Measurements from ENCODE around the gene RAD21L1.

DNA sequence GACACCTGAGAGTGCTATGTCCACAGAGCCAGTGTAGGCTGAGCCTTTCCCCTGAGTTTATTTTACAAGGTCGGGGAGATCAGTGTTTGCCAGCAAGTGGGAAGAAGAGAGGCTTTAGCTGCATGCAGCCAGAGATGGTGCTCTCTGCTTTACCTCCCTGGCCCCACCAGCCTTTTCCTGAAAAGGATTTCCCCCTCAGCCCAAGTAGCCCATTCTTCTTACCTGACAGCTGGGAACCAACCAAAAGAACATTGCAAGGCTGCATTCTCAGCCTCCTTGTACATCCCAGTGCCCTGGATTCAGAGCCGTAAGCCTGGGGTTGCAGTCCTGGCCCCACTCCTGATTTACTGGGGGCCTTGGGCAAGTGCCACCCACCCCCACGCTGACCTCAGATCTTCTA is 57.1 kb downstream of the RAD21L1 start:
- TF ChIP-seq POLR2A (IDR thresholded peaks at IDR 0.05; ENCODE audit: low read depth, low read length) (no peak), POLR2AphosphoS5 (IDR thresholded peaks at IDR 0.05; ENCODE audit: low read depth, low read length) (no peak), TAF1 (IDR thresholded peaks at IDR 0.05; ENCODE audit: borderline replicate concordance, low read depth, low read length) (no peak)
